Thyroid gland (tissue), 4 donors: ENCODE results near the gene MSANTD2.

Source experiments
- CTCF ChIP-seq, 6 experiments: fragments of 200-600 bp in 3 of 6; fragments of 450-650 bp in 3 of 6; sonication (generic) in 3 of 6; IDR thresholded peaks; one replicate each; pipeline ENCODE4 v1.5.1; 2016 to 2019; ENCODE audit warnings: antibody characterized with exemption in 6 of 6, mild to moderate bottlenecking in 2 of 6, inconsistent platforms in 1 of 6, moderate library complexity in 1 of 6
- POLR2A ChIP-seq, 2 donors: fragments of 450-650 bp; IDR thresholded peaks; one replicate each; pipeline ENCODE4 v1.6.1; 2017; ENCODE audit warnings: antibody characterized with exemption in 2 of 2, mild to moderate bottlenecking in 2 of 2, moderate library complexity in 1 of 2

GRCh38 chr11:124754710-124755109 lies 45.5 kb downstream of the MSANTD2 start:
- TF ChIP-seq CTCF (IDR thresholded peaks at IDR 0.05), result no peak
- no peak for TF ChIP-seq POLR2A (IDR thresholded peaks at IDR 0.05)
